SK-N-DZ (cell line): ENCODE data around the gene SVIL.
"Not testable (repeated sequence)": the region's sequence is repeated elsewhere in the genome, so short reads cannot be mapped to it uniquely, and the experiment has no call there.

Experiments used
- DNase-seq: peaks from one replicate; pipeline ENCODE4 v3.0.0-alpha.2; 2015; ENCODE audit warnings: low spot score

The SVIL gene

DNA sequence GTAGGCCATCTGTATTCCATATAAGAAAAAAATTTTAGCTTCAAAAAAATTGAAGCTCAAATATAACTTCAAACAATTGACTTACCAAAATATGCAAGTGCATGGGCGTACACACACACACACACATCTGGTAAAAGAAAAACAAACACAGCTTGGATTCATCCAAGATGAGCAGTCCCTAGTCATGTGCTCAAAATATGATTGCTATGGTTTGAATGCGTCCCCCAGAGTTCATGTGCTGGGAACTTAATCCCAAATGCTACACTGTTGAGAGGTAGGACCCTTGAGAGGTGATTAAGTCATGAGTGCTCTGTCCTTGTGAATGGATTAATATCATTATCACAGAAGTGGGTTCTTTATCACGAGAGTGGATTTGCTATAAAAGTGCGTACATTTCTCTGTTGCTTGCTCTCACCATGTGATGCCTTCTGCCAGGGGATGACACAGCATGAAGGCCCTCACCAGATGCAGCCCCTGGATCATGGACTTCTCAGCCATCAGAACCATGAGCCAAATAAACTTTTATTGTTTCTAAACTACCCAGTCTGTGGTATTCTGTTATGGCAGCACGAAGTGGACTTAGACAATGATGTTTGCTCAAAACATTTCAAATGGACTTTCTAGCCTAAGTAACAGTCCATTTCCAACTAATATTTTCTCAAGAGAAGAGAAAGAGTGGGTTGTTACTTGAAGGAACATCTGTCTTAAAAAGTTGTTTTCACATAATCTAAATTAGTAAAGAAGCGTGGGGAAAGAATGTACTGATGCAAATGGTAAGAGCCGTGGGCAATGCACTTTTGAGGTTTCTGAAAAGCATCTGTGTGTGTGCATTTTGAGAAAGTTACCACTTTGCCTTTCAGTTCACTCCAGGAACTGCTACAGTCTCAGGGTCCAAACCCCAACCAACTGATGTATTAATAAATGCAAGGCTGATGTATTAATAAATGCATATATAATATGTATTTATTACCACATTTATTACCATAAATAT, 15.1 kb upstream of the SVIL start:
- DNase-seq: no peak

DNA sequence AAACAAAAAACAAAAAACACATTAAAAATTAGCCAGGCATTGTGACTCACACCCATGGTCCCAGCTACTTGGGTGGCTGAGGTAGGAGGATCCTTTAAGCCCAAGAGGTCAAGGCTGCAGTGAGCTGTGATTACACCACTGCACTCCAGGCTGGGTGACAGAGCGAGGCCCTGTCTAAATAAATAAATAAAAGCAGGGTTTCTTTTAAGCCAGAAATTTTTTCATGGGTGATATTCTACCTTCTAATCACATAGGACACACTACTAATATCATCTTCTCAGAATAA, 14.2 kb upstream of the SVIL start:
- DNase-seq: no peak

DNA sequence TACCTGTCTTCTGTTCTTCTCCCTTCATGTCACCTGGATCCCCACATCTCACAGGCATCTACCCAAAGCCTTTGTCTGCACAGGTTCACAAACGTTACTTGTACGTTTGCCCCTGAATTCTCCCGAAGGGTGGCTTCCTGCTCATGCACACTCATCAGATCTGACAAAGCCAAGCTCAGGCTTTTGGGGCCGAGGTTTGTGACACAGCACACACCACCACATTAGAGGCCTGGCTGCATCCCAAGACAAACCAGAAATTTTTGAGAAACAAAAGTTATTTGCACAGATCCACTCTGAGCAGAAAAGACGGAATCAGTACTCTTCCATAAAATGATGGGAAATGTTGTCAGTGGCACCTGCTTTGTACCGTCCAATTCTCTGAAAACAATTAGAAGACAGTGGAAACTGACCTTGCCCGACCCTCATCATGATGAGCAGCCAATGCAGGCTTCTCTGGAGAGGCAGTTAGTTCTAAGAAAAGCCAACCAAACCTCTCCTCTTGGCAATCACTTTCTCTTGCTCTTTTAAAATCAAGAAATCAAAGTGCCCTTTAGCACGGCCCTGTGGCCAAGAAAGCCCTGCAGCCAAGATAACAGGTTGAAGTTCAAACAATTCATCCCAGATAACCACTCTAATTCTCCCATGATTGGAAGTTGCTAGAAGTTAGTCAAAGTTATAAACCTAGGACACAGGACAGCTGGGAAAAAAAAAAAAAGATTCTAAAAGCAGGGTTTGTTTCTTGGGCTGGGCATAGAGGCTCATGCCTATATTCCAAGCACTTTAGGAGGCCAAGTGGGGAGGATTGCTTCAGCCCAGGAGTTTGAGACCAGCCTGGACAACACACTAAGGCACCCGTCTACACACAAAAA, 13.6 kb upstream of the SVIL start:
- no peak for DNase-seq

DNA sequence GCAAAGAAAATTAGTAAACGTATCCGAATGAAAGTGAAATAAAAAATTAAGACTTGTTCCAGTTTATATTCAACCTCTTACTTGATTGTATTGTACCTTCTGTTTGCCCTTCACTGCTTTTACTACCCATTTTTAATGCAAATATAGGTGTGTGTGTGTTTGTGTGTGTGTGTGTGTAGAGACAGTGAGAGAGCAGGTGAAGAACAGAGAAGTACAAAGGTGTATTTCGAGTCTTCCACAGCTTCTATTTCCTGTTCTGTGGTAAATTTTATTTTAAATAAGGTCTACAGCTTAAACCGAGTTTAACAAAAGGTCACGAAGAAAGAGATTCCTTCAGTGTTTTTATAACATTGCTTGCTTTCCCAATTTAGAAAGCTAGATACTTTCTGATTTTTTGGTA, 12.7 kb upstream of the SVIL start:
- no peak for DNase-seq

DNA sequence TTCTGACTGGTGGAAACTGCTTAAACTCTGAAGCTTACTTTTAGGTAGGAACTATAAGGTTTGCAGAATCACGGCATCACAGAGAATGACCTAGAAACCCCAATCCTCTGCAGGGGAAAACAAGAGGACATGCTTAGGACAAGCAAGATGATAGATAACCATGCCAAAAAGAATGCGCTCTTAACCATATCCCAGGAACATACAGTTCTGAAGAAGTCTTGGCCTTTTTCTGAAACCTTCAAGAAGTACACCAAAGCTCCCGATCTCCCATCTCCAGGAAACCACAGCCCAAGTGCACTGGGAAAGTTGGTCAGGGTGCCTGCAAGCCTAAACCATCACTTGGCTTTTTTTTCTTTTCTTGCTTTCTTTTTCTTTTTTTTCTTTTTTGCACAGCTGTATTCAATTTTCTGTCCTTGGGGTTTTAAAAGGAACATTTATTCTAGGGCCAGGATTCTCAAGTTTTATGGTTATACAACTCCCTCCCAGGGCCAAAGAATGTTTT, 12.2 kb upstream of the SVIL start:
- no peak for DNase-seq

DNA sequence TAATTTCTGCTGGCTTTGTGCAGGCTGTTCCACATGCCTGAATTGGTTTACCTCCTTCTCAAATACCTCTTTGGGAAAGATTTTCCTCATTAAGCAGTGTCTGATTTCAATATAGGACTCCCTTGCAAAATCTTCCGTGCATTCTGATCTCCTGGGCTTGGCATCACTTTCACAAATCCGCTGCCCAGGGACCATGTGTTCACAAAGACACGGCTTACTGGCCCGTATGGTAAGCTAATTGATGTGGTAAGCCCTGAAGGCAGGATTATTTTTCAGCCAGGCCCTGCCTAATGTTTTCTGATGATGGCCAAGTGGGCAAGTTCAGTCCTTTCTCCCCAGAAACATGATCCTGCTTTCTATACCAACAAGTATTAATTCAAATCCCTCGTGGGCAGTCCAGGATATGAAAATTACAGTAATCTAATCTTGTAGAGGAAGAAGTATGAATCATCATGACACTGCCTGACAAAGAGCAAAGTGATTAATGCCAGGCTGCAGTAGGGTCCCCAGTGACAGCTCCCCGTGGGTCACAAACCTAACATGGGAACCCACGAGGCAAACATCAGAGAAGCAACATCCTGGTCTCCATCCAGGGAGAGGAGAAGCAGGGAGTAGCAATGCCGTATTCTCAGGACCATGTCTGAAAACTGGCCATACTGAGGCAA, 11.6 kb upstream of the SVIL start:
- peak; percentile 72 for DNase-seq

DNA sequence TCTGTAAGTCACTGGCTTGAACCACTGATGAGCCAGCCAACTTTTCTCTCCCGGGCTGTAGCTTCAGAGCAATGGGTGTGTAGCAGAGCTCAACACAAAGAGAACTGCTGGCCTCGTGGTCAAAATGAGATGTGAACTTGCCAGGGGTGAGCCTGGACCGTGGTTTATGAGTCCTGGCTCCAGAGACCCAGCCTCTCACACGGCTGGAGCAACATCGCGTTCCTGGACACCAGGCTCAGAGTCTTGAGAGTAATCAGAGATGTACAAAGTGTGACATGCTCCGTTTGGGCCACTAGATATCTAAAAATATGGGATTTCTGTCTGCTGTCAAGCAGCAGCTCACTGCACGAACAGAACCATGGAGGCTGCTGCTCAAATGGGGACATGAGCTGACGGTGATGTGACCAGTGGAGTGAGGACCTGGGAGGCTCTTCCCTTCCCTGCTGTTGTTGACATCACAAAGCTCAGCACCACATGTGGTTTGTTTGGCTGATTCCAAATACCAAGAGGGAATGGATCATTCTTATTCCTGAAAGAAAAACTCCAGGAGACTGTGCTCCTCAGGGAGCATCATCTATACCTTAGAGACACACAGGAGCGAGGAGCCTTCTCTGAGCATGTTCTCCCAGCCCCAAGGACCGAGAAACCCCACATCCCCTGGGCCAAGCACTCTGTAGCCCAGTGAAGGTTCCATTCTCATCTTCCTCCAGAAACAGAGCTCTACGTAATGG, 9.2 kb upstream of the SVIL start:
- no peak for DNase-seq

DNA sequence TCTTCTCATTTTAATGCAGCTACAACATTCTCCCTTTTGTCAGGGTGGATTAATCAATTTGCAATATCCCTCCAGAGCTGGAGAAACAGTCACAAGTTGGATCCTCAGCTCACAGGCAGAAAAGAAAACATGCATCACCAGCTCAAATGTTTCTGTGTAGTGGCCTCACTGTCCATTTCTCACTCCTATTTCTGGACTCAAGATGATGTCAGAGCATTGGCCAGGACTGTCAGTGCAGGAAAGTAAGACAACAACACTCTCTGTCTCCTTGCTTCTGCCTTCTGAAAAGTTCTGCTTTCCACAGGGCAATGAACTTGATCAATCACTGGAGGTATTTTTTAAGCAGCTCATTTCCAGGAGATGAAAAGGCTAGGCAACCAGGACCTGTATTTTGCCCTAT, 8.2 kb upstream of the SVIL start:
- no peak for DNase-seq

DNA sequence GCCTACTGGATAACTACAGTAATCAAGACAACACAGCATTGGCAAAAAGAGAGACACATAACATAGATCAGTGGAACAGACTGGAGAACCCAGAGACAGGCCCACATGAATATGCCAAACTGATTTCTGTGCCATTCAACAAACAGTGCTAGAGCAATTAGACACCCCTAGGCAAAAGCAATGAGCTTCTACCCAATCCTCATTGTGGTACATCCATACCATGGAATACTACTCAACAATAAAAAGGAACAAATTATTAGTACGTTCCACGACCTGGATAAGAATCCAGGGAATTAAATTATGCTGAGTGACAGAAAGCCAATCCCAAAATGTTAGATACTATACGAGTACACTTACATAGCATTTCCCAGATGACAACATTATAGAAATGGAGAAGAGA, 2.8 kb upstream of the SVIL start:
- no peak for DNase-seq

DNA sequence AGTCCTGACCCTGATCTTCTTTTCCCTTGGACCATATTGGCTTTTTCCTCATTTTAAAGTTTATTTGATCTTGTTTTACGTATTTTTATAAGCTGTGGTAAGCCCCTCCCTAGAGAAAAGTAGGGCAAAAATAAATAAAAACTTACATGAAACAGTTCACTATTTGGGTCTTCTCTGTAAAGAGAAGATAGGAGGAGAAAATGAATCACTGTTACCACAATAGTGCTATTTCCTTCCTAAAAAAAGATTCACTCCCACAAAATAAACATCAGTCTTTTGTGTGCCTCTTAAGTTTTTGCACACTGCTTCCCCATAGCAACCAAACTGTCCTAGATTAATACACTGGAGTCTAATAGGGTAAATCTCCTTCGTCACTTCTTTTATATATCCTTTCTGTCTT, 1.4 kb upstream of the SVIL start:
- no peak for DNase-seq

DNA sequence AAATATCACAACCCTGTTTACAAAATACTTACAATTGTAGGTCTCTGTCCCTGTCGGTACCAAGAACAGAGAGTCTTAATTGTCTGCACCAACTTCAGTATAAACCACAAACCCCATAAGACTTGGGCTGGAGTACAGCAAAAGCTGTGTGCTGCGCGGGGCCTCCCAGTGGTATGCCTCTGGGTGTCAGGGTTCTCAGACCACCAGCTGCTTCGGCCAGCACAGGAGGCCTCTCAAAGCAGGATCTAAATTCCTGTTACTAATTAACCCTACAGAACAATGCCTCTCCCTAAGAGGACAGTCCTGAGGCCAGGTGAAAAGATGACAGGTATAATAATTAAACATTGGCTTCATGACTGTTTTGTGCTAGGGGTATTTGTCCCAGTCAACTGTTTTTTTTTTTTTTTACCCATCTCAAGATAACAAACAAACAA, 957 bp upstream of the SVIL start:
- DNase-seq: no peak

DNA sequence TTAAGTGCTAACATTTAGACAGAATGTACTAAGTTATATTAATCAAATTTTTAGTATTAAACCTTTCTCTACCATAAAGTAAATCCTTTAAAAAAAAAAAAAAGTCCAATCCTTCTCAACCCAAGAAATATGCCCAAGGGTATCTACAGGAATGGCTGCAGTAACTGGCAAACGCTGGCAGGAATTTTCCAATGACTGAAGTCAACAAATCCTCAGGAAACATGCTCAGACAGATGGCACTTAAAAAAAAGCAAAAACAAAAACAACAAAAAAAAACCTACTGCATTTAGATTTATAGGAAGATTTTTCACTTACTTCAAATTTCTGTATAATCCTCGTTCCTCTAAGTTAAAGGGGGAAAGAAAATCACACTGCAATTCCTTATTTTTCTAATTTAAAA, 666 bp downstream of the SVIL start:
- DNase-seq: no peak

DNA sequence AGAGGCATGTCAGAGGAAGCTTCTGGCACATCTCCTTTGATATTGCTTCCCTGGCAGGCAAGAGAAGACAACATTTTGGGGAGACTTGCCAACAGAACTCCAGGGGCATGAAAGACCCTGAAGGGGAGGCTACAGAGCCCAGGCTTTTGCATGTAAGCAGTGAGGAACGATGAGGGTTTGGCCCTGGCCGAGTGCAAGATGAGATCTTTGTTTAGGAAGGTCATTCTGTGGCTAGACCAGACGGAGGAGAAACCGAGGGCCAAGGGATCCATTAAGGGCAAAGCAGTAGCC, 3.8 kb downstream of the SVIL start:
- no peak for DNase-seq

DNA sequence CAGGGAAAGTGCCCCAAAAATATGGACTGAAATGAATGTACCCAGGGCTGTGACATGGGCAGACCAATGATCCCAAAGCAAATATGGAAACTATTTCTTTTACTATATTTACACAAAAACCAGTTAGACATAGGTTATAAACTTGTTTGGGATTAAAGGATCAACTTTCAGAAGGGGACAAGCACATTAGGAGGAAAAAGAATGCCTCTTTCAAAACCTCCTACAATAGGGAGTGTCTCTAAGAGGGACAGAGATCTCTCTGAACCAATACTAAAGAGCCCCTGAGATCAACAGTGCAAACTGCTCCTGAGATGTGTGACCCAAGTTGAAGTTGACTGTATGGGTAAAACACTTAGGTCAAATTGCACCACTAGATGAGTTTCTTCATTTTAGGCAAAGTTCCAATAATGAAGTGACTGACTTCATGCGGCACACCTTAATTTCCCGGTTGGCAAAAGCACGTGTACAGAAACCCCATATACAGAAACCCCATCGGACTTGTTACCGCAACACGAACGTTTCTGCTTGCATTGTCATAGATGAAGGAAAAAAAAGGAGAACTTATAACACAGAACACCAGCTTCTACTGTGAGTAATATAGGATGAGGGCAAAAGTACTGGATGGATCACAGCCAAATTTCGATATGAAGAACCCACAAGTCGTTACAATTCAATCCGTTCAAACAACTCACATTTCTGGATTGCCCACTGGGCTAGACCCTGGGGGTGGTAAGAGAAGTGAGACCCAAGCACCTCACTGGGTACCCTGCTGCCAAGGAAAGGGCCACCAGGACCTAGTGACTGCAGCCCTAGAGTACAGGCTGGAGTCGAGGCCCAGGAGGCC, 4.3 kb downstream of the SVIL start:
- DNase-seq: no peak

DNA sequence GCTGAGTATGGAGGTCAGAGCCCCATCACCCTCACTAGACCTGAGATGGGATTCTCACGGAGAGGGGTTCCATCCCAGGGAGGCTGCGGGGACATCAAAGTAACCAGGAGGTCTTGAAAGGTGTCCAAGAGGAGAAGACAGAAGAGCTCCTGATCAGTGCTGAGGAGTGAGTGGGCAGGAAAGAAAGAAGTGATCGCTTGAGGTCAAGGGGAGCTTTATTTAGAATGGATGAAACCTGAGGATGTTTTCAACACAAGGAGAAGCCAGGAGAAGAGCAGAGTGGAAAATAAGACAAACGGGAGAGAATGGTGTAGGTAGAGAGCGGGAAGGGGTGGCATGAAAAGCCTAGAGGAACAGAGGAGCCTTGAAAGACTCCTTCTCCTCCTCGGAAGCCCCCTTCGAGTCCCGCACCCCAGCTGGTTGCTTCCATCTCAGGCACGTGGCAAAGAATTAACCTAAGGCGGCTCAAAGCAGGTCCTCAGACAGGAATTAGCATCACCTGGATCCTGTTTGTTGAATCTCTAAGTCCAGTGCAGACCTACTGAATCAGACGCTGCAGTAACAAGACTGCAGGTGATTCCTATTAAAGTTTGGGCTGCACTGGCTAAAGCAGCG, 5.8 kb downstream of the SVIL start:
- DNase-seq: no peak

DNA sequence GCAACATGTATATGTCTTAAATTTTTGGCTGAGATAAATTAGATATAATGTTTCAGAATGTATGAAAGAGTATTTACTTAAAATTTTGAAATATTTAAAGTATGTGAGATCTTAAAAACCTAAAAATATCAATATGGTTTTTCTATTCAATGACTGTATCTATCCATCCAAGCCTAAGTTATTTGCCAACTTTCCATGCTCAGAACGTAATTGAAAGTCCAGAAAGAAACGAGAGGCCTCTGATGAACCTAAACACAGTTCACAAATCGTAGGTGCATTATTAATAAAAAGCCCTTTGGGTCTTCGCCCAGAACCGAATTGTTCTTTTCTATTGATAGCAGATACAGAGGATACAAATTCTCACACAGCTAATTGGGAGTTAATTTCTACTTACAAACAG, 6.5 kb downstream of the SVIL start:
- DNase-seq: no peak

DNA sequence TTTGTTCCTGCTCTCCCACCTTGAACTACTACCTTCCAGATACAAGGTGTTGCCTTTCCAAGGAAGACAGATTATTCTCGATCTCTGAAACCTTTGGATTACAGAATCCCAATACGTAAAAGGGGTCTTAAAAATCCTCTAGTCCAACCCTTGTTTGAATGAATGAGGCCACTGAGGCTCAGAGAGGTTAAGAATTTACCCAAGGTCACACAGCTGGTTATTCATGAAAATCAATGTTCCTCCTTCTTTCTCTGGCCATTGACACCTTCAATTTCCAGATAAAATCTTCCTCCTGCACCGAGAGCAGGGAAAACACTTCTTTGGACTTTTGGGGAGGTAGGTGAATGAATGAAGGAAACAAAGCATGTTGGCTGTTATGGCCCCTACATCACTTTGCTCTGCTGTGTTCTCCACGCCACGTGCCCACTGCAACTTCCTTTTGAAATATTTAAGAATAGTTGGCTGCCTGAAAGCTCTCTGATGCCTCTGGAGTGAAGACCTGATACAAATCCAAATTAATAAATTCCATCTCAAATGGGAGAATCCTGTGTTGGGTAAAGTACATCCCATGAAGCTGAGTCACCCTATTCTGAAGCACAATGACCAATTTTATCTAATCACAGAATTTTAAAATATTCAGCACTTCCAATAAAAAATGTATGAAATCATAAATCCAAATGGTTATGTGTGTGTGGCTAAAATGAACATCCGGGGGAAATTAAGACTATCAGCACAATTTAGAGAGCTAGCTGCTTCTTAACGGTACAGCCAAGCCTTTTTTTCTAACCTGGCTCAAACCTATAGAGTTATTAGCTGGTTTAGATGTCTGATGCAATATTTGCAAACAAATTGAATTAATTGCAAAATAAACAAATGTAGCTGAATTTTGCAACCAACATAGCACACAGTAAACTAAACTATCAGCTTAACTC, 7.3 kb downstream of the SVIL start:
- no peak for DNase-seq

DNA sequence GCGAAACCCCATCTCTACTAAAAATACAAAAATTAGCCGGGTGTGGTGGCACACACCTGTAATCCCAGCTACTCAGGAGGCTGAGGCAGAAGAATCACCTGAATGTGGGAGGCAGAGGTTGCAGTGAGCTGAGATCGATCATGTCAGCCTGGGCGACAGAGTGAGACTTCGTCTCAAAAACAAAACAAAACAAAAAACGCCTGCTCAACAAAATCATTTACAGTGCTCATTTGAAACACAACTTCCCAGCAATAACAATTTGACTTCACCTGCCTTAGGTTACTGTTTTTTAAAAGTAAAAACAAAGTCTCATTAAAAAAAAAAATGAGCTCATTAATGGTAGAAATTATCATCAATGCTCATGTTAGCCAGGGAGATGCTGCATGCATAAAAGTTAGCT, 10.4 kb downstream of the SVIL start:
- not testable (repeated sequence) for DNase-seq

DNA sequence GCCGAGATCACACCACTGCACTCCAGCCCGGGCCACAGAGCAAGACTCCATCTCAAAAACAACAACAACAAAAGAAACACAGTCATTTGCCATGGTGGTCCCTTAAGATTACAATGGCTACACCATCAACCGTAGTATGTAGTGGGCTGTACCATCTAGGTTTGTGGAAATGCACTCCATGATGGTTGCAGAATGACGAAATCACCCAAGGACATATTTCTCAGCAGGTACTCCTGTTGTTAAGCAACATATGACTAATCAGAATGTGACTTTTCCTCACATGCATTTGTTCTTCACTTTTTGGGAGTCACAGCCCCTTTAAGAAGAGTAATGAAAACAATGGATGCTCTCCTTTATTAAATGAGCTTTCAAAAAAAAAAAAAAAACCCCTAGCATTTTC, 11.0 kb downstream of the SVIL start:
- no peak for DNase-seq
